HG03196 (cell line): ENCODE measurements around the gene ARHGAP24.
A peak's percentile ranks its signal among the peaks of the same experiment; 100 is the strongest.
"Not testable (repeated sequence)": the region's sequence is repeated elsewhere in the genome, so short reads cannot be mapped to it uniquely, and the experiment has no call there.

Source experiments
- ATAC-seq: cut with Tn5 transposase; IDR thresholded peaks from one replicate; pipeline ENCODE4 v1.9.1; 2021; ENCODE audit not compliant: unreplicated experiment

Gene ARHGAP24

GRCh38 chr4:85515701-85516100, 40.8 kb downstream of the ARHGAP24 start:
- ATAC-seq: no peak

DNA sequence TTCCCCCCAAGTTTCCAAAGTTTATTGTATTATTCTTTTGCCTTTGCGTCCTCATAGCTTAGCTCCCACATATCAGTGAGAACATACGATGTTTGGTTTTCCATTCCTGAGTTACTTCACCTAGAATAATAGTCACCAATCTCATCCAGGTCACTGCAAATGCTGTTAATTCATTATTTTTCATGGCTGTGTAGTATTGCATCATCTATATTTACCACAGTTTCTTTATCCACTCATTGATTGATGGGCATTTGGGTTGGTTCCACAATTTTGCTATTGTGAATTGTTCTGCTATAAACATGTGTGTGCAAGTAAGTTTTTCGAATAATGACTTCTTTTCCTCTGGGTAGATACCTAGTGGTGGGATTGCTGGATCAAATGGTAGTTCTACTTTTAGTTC, 43.6 kb downstream of the ARHGAP24 start:
- not testable (repeated sequence) for ATAC-seq

DNA sequence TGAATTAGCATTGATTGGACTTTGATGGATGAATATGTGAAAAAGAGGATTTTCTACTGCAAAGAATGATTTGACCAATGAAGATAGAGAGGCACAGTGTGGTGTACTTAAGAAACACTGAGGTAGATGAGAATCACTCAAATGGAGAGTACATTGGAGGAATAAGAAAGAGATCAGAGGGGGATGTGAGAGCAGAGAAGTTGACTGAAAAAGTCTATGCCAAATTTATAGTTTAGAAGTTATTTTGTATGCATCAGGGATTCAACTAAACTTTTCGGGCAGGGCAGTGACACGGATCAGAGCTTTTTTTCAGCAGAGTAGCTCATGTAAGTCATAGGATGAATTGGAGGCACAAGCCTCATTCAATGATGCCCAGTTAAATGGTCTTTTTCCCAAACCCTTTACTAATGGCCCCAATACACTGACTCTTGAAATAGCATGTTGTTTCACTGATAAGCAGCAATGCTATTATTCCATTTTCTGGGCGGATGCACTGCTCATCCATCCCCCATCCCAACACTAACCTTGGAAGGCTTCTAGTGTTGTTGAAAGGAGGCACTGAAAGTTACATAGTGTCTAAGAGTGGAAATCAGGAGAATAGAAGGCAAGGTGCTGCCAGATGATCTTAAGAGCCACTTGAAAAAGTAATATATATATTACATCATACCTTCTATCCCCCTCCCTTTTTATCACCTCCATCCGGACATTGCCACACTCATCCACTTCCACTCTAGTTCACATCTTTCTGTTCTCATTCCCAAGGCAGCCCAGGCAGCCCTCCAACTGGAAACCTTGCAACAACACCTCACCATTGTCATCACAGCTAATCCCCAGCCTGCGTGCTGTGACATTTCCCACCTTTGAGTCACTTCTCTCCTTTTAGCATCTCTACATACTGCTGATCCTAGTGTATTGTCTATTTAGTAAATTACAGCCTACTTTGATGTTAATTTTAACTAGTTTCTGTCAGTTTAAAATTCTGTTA, 46.1 kb downstream of the ARHGAP24 start:
- no peak for ATAC-seq

GRCh38 chr4:85522277-85522676, 47.3 kb downstream of the ARHGAP24 start:
- no peak for ATAC-seq

DNA sequence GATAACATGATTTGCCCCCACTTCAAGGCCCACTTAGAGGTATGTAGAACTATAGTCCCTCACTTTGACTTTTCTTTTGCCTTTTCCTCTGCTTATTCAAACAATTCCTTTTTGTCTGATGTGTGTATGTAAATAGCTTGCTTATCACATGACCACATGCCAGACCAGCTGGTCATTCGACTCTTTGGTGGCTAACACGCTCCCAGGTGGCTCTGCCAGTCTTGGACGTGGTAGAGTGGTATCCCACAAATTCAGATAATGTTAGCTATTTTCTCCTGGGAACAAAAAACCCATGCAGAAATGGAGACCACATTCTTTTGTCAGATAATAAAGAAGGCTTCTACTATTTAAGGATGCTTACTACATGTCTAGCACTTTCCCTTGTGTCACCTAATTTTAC, 47.9 kb downstream of the ARHGAP24 start:
- ATAC-seq: no peak

DNA sequence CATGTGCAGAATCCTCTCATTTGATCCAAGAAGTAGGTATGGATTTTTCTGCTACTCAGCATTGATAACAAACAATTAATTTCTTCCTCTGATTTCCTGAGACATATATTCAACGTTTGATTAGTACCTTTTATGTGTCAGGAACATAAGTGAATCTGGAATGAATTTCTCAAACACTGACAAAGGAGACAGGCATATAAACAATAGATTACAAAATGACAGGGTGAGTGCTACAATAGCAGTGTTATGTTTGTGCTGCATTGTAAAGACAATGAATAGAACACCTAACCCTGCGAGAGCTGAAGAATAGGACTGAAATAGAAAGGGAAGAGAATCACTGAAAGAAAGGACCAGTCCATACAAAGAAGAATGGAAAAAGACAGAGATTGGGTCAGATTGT, 52.9 kb downstream of the ARHGAP24 start:
- no peak for ATAC-seq

DNA sequence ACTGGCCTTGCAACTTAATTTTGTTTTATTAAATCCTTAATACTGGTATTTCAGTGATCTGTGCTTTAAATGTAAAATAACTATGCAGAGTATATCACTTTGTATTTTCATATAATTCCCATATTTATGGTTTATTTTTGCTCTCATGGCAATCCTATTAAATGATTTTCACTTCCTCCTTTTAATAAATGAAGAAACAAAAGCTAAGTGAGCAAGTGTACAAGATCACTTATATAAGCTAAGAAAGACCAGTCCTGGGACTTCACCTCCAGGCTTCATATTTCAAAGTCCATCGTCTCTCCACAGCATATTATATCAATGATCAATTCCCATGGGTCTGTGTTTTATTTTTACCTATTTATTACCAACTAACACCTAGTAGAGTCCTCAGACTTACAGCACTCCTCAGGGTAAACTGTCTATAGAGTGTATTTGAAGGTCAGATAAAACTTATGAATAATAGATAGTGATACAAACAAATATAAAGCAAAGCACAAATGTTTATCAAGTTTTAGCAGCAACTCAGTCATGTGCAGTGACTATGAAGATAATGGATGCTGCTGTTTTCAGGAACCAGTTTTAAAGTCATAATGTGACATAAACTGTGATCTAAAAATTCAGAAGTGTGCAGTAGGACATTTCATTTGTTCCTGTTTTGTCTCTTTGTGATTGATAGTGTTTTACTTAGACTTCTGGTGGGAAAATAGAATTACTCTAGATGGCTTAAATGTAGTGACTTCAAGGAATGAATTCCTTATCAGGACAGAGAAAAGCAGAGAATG, 56.8 kb downstream of the ARHGAP24 start:
- no peak for ATAC-seq

- ATAC-seq: no peak
These were observed 59.2 kb downstream of the ARHGAP24 start for GRCh38 chr4:85534120-85534519.

- no peak for ATAC-seq
These were observed 68.9 kb downstream of the ARHGAP24 start for GRCh38 chr4:85543832-85544231.

DNA sequence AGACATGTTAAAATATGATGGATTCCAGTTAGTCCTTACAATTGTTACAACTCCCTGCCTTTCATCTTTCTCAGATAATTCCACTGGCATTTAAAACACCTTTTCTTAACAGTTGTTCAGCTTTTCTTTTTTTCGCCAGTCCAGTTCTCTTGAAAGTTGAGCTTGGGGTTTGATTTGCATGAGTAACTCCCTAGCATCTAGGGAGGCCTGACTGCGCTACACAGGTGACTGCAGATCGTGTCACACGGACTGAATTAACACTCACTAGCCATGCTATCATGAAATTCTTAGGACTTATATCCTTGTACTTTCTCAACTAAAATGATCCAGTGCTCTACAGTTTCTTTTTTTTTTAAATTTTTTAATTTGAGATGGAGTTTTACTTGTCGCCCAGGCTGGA, 69.8 kb downstream of the ARHGAP24 start:
- ATAC-seq: no peak

DNA sequence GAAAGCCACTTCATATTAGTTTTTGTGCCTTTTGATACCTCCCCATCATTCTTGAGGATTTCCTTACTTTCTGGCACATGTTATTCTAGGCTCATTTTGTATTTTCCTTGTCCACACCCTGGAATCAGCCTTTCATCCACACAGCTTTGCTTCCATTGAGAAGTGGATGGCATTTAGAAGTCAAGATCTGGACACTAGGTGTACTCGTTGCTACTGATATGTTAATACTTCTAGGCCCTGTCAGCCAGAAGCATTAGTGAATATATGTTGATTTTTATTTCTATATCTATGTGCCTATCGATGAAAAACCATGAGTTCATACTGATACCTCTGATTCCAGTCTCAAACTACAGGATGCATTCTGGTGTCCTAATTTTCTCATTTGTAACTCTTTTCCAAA, 73.2 kb downstream of the ARHGAP24 start:
- ATAC-seq: no peak

DNA sequence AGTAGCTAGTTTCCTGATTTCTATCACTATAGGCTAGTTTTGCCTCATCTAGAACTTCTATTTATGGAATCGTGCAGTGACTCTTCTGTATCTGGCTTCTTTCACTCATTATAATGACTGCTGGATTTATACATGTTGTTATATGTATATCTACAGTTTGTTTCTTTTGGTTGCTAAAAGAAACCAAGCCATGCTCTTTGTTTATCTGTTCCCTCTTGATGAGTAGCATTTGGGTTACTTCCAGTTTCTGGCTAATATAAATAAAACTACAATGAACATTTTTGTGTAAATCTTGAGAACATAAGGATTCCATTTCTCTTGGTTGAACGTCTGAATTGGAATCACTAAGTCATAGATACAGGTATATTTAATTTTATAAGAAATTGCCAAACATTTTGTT, 73.9 kb downstream of the ARHGAP24 start:
- no peak for ATAC-seq

DNA sequence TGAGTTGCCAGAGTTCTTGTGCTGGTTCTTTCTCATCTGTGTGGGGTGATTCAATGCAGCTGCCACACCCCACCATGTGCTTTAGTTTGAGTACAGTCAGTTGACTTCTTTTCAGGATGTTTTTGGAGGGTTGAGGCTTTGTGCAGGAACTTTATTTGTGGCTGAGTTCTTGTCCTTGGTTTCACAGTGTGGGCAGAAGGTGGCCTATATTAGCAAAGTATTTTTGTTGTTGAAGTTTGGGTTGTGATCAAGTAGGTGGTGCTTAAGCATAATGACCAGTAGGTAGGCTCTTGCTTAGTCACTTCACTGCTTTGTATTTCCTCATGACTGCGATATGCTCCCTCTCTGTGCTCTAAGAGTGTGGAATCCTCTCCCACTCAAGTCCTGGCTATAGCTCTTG, 80.3 kb downstream of the ARHGAP24 start:
- no peak for ATAC-seq

GRCh38 chr4:85556283-85556682, 81.3 kb downstream of the ARHGAP24 start:
- ATAC-seq: no peak

GRCh38 chr4:85557016-85557901, 82.3 kb downstream of the ARHGAP24 start:
- peak; percentile 93 for ATAC-seq

DNA sequence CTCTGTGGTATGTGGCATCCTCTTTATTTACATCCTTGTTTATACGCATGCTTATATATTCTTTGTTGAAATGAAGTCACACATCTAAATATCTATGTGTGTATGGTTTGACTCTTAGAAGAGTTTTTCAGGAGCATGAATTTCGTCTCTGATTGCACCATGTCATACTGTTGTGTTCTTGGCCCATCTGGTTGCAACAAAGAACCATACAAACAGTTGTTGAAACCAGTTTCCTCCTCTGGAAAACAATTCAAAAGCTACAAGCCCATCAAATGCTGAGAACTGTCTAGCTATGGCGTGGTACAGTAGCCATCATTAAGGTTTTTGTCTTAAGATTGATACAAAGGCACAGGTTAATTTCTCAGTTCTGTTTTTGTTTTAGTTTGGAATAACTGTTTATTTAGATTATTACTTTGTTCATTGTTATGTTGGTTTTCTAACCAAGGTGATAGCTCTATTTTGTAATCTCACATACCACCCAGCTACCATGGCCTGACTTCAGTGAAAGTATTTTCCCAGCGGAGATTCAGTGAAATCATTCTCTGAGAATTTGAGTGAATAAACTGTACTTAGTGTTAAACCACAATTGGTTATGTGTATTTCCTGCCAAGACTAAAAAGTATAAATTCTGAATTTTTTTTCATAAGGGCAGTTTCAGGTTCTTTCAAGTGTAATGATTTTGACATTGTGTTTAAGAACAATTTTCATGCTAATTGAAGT, 91.0 kb downstream of the ARHGAP24 start:
- no peak for ATAC-seq

- no peak for ATAC-seq
These were observed 94.9 kb downstream of the ARHGAP24 start for GRCh38 chr4:85569730-85570299.

DNA sequence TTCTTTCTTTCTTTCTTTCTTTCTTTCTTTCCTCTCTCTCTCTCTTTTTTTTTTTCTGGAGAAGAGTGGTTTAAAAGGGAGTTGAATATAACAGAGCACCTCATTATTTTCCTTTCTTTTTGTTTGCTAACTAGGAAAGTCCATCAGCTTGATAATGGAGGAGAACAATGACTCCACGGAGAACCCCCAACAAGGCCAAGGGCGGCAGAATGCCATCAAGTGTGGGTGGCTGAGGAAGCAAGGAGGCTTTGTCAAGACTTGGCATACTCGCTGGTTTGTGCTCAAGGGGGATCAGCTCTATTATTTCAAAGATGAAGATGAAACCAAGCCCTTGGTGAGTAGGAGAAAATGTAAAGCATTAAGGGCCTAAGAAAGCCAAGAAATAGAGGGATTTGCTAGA, 95.4 kb downstream of the ARHGAP24 start:
- ATAC-seq: no peak

- ATAC-seq: no peak
These were observed 96.1 kb downstream of the ARHGAP24 start for GRCh38 chr4:85571008-85571407.

- ATAC-seq: no peak
These were observed 98.3 kb downstream of the ARHGAP24 start for GRCh38 chr4:85573270-85573669.
